Glomerular visceral epithelial cell (primary cell): ENCODE data around the gene KRTAP24-1.

Source experiments
- DNase-seq: peaks from one replicate; pipeline ENCODE4 v3.0.0-alpha.2; 2016; ENCODE audit errors: extremely low spot score

Gene KRTAP24-1, protein sequence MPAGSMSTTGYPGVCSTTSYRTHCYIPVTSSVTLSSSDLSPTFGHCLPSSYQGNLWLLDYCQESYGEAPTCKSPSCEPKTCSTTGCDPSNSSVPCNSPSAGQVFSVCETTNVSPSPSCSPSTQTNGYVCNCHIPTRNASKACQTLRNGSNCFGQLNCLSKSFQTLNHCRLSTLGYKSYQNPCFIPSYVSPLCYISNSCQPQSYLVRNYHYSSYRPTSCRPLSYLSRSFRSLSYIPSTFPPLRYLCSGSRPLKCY

DNA sequence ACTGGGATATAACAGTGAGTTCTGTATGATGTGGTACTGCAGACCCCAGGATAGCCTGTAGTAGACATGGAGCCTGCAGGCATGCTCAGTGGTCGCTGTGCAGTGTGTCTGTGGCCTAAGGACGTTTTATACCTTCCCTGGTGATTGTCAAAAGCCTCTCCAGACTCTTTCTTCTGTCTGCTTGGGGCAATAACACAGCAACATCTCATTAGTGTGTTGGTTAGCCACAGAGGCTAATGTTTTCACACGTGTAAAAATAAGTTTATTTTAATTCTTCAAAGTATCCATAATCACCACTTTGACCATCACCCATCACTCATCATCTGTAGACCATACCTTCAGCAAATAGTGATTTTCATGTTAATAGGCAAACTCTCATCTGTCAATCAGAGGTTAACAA lies at the start of gene KRTAP24-1:
Gene KRTAP24-1, minus strand, starts transcription at position 101 of the 400 bp plus-strand sequence. Its CDS starts 18 bp downstream, at position 83.
- no peak for DNase-seq

DNA sequence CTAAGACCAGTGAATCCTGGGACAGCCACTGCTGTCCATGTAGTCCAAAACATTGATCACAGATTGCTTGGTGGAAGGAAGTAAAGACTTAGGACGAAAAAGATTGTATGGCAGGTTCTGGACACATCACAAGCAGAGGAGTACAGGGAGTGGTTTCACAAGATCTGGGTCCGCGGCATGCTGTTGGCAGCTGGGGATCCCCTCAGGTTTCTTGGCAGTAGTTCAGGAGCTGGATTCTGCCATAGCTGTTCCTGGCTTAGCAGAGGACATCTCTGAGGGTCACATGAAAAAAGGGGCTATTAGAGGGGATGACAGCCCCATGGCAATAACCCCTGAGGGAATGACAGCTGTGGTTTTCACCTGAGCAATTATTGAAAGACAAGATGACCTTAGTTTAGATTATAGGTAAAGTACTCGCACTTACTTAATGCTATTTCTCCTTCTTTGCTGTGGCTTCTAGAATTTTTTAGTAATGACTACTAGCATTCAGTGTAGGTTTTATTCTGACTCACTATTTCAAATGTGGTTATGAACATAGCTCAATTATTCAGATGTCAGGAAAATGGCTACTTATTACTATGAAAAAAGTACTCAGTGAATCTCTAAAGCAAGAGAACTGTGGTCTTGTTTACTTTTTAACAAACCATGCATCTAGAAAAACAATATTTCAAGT lies 46.6 kb upstream of the KRTAP24-1 start:
- DNase-seq = no peak

DNA sequence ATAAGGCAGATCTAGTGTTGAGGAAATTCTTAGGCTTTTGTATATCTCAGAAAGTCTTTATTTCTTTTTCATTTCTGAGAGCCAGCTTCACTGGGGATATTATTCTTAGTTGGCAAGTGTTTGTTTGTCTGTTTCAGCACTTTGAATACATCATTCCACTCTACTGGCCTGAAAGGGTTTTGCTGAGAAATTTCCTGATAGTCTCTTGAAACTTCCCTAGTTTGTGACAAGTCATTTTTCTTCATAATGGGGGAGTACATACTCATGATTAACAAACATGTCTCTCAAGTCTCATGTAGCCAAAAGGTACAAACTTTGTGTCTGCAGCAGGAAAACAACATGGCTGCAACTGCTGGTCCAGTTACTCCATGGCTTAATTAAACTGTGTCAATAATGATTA lies 43.6 kb upstream of the KRTAP24-1 start:
- no peak for DNase-seq

DNA sequence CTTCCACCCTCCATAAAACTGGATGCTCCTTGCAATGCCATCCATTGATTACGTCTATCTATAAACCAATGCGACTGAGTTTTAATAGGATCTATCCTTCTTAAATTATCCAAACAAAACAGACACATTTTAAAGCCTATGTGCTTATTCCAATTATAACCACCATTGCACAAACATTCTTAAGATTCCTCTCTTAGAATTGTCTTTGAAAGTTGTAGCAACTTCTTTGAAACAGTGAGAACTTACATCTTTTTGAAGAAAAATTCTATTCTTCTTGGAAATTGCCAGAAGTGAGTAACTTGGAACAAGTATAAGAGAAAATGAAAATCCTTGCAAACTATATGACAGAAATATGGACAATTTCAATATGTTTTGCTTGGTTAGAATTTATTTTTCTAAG lies 37.5 kb upstream of the KRTAP24-1 start, which contains the start of gene KRTAP26-1:
Gene KRTAP26-1, minus strand, starts transcription at position 101 of the 400 bp plus-strand sequence. CDS start 280 bp downstream, outside the sequence.
- DNase-seq = no peak

DNA sequence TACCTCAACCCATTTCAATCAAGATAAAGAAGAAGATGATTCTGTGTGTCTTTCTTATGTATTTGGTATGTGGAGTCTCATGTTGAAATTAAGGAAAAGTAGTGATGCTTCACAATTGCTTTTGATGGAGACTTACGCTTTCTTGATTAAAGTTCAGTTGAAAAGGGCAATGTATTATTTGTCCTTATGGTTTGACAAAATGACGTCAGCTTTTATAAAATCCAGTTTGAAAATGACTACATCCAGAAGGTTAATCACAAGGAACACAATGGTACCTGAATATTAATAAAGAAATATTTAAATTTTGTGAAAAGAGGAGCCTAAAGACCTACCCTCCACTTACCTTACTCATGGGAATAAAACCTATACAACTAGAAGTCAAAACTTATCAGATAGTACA lies 33.0 kb upstream of the KRTAP24-1 start:
- no peak for DNase-seq

DNA sequence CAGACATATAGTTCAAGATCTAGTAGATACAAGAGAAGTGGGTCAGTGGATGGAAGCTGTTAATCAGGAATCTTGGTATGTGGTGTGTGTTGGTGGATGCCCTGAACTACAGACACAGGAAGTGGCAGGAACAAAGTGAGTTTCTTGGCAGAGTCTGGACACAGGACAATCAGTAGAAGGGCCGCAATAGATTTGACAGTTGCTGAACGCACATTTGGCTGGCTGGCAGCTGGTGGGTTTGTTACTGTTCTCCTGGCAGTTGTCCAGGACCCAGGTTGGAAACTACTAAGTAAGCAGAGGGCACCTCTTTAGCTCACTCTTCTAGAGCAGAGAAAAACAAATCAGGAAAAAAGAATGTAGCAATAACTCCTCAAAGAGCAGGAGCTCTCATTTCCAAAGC lies 24.1 kb upstream of the KRTAP24-1 start:
- DNase-seq = no peak

DNA sequence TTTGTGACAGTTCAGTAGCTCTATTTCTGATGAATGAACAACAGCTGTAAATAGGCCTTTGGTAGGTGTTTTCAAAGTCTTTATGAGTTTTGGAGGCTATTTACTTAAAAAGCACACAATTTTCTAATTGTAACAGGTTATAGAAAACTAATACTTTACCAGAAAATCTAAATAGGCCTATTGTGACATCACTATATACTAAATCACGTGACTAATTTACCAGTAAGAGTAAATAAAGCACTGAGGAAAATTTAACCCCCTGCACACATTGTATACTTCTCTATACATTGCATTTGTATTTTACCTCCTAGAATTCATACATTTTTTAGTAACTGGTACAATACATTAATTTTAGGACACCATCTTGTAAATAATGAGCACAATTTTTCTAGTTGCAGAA lies 22.4 kb upstream of the KRTAP24-1 start:
- no peak for DNase-seq

DNA sequence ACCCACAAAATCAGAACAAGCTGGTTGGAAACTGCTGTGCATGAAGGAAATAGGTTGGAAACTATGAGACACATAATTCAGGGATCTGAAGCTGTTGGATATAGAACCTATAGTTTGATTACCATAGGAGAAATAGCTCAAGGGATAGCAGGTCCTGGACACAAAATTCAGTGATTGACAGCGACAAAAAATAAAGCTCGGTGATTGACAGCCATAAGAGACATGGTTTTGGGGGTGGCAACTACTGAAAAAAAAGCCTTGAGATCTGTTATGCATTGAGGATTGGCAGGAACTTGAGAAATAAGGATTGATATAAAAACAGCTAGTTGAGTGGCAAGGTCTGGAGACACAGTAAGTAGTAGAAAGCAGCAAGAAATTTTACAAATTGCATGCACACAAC lies 6.5 kb upstream of the KRTAP24-1 start, which contains the start of gene KRTAP25-1:
Gene KRTAP25-1, minus strand, starts transcription at position 300 of the 400 bp plus-strand sequence. Its CDS starts 24 bp downstream, at position 276.
- no peak for DNase-seq

DNA sequence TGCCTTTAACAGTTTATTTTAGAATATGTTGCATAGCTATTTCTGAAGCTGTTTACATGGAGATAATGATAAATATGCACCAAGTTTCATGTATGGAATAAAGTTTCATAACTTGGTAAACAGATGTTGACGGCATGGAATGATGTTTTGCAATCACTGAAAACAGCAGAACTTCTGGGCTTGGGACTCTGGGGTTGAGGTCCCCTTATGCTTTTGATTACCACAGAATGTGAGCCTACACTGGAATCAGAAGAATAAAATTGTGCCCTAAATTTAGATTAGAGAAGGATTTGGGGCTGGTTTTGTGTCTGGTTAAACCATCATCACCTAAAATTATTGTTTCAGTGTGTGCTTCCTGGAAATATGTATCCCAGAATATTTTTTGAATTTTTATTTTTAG lies 11.1 kb downstream of the KRTAP24-1 start:
- DNase-seq = no peak

DNA sequence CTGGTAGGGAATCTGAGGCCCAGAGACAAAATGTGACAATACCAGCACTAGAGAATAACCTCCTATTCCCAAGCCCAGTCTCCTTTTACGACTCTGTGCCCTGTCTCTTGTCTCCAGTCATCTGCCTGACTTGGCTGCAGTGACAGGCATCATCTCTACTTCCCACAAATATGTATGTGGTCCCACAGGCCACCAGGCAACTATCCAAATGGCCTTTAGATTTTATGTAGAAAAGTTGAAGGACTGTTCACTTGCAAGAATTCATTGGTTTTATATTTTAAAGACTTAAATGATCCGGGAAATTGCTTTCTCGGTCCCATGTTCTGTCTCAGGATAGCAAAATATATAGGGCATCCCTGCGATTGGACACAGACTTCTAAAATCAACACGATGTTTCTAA lies 11.6 kb downstream of the KRTAP24-1 start:
- no peak for DNase-seq

DNA sequence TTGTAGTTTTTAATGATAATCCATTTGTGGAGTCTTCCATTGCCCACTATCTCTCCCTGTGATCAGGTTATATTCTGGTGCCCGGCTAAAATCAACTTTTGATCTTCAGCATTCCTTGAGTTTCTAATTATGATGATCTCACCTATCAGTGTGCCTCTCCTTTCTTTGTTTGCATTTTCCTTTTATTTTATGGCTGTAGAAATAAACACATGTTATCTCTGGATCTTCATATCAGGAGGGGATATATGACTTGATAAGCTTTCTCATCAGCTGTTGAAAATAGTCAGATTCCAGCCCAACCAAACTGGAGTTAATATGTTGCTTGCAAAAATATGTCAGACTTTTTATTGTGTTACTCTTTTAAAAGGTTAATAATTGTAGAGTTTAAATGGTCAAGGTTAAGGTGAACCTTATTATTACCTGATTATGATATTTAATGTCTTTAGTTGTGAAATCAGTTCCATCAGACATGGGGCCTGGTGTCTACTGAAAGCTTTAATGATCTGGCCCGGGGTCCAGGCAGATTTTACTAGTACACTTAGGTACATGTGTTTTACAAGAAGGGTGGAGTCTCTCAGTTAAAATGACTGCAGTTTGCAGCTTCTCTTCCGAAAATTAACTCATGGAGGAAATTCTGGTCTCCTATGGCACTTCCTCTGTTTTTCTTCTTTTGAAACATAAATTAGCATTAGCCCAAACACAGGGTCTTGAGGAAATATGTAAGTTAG lies 12.8 kb downstream of the KRTAP24-1 start:
- DNase-seq = no peak

DNA sequence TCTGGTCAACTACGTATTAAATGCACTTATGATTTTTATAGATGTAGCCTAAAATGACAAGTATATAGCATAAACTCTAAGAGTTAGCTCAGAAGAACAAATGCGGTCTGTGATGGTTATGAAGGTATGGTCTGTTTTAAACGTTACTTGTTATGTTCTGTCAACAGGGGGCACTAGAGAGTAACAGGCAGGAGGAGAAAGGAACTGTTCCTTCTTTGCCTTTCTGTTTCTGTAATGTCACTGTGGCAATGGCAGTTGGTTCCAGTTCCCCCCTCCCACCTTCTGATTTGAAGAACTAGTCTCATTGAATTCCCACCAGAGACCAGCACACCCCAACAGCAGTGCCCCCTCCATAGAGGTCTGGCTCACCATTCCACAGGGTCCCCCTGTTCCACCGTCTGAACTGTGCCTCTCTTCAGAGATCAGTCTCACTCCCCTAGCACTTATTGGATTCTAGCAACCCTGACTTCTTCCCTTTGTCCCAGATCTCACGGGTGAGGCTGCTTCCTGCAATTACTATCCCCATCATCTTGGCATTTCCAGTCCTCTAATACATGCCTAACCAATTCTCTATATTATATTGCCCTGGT lies 14.0 kb downstream of the KRTAP24-1 start:
- DNase-seq = no peak

DNA sequence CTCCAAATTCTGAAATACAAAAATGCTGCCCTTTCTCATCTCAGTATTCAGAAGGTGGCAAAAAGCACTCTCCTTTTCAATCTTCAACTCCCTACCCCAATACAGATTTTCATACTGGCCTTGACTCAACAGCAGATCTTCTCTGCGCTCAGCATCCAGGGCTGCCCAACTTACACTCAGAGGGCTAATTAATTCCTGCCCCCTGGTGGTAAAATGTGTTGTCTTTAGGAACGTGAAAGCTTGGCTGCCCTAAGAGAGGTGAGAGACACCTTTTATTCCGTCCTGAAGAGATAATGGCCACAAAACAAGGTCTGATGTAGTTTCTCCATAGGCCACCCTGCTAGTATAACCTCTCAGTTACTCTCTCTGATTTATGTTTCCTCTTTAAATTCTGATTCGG lies 25.0 kb downstream of the KRTAP24-1 start:
- DNase-seq = no peak

DNA sequence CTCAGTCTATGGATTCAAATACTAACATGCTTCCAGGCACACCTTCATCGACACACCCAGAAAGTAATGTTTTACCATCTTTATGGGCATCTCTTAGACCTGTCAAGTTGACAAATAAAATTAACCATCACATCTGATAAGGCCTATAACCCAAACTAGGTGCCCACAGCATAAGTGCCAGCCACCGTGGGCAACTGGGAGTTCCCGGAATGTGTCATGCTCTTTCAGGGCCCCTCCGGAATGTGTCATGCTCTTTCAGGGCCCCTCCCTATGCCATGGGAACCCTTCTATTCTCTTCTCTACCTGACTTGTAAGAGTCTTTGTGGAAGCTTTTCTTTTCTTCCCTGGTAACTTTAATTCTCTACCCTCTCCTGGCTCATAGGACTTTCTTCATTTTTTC lies 26.6 kb downstream of the KRTAP24-1 start:
- no peak for DNase-seq

DNA sequence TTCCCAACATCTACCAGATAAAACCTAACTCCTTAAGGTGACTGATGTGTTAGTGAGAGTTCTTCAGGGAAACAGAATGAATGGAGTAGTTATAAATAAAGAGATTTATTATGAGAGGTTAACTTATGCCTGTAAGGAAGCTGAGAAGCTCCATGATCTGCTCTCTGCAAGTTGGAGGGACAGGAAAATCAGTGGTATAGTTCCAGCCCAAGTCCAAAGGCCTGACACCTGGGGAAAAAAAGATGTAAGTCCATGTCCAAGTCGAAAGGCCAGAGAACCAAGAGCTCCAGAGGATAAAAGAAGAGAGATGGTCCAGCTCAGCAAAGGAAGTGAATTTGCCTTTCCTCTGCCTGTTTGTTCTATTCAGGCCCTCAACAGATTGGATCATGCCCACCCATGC lies 27.1 kb downstream of the KRTAP24-1 start:
- DNase-seq = no peak

DNA sequence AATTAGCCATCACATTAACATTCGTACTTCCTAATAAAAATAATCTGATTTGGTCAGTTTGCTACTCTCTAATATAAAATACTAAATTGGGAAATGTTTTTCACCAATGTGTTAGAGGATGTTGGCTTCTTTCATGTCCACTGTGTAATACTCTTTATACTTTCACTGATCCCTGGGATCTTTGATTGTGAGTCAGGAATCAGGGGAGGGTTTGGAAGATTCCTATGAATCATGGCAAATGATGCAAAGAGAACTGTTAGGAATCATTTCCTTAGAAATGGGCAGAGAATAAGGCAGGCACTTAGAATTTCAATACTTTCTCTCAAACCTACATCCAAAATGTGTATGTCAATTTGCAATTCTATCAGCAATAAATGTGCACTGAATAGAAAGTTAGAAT lies 31.0 kb downstream of the KRTAP24-1 start:
- no peak for DNase-seq

DNA sequence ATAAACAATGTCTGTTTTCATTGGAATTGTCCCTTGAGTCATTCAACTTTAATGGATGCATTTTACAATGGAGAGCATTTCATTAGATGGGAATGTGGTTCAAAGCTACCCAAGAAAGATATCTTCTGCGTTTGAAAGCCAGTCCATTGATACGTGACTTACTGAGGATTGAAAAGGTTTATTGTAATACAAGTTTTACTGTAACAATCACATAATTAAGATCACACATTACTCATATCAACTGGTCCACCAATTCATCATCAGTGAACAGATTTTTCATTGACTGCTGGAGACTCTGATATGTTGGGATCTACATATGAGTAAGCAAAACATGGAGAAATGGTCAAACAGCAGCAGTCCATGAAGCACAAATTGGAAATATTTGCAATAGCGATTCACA lies 32.8 kb downstream of the KRTAP24-1 start:
- DNase-seq = no peak

DNA sequence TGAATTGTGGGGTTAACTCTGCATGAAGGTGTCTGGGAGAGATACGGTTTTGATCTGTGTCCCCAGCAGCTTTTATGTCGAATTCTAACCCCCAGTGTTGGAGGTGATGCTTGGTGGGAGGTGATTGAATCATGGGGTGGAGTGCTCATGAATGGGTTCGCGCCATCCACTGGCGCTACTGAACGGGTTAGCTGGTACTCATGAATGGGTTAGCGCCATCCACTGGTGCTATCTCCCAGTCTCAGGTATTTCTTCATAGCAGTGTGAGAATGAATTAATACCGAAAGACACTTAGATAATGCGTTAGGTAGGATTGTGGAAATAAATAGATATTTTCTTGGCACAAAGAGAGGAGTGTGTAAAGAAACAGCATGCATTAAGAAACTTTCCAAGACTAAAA lies 33.9 kb downstream of the KRTAP24-1 start:
- DNase-seq = no peak

DNA sequence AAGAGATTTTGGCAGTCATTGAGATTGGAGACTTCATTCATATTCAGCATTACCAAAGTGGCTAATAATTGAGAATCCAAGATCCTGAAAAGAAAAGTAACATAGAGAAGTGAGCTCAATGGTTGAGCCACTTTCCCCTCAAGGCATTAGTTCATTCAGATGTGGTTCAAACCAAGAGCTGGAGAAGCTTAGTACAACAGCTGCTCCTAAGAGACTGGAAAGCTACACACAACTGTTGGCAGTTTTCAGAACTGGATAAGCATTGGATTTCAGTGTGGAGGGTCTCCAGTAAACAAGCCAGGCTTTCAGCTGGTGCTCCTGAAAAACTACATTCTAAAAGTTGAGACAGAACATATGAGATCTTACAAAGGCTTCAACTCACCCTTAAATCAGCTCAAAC lies 37.7 kb downstream of the KRTAP24-1 start:
- no peak for DNase-seq

DNA sequence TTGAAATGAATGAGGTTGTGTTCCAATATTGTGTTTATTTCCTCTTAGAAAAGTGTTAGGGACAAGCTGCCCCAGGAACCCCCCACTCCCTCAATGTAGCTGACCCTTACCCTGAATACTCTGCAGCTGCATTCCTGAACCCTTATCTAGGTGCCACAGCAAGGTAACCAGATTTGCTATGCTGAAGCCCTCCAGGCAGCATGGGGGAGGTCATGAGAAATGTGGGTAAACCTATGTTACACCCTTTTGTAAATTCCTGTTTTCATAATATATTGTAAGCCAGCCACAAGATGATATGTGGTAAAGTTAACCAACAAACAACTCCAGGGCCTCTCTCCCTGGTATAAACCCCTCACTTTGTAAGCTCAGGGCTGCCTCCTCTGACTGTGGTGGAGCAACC lies 39.1 kb downstream of the KRTAP24-1 start:
- DNase-seq = no peak

DNA sequence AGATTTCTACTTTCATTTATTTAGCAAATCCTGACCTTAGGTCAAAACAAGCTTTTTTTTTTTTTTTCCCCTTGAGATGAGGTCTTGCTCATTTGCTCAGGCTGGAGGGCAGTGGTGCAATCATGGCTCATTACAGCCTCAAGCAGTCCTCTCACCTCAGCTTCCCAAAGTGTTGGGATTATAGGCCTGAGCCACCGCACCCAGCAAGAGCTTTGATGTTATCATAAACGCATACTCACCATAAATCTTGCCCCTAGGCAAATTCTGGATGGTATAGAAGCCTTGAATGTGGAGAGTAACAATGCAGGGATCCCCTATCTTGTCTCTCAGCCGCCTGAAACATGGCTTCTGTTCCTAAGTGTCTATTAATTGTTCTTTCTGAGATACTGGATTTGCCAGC lies 42.1 kb downstream of the KRTAP24-1 start:
- DNase-seq = no peak

DNA sequence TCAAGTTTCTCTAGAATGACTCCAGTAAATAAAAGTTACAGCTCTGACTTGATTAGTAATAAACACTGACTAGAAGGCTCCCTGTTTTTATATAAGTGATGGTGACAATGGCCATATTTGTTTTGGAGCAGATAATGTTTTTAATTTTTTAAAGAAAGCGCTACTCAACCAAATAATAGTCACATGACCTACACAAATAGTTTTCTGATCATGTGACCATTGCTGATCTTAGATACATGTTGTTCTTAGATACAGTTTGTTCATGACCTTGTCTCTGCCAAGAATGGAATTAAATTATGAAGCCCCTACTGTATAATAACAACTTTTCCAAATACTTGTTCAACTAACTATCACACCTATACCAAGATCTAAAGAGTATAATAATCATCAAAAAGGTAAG lies 44.6 kb downstream of the KRTAP24-1 start:
- DNase-seq = no peak
